HG02678 (cell line): Measurements from ENCODE around the gene FAM53C.
"Not testable (repeated sequence)": the region's sequence is repeated elsewhere in the genome, so short reads cannot be mapped to it uniquely, and the experiment has no call there.

Source experiments
- ATAC-seq: cut with Tn5 transposase; IDR thresholded peaks from one replicate; pipeline ENCODE4 v1.9.1; 2021; ENCODE audit warnings: mild to moderate bottlenecking, moderate library complexity; ENCODE audit not compliant: unreplicated experiment

The FAM53C gene

DNA sequence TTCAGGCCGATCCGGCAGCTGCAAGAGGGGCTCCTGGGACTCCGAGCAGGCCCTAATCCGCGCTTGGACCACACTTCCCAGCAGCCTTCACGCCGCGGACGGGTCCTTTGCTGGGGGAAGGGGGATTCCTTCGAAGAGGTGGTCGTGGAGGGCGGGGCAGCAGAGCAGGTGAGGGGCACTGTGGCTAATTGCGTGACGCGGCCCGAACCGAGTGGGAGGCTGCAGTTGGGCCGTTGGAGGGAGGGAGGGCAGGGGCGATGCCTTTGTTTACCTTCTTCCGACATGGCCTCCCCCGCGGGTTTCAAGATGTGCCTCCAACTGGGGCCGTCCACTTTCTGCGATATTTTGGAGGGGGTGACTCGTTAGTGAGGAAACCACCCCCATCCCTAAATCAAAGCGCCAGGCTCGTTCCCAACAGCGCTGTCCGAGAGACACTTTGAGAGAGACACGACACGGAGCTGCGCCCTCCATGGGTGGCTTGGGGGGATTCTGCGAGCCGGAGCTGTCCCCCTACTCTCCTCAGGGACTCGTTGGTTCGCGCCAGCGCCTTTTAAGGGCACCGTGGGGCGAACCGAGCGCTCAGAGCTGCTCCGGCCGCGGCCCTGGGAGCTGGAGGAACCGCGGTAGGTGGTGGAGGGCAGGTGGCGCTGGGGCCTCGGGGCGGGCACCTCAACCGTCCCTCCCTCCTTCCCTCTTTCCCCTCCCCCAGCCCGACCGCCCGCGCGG lies at the start of gene FAM53C:
FAM53C (plus strand) TSS at position 582 of the 726 bp plus-strand sequence. CDS start 3,070 bp downstream, outside the sequence.
- ATAC-seq = peak; percentile 83

GRCh38 chr5:138289296-138289695 lies 48.8 kb upstream of the FAM53C start:
- ATAC-seq = no peak

GRCh38 chr5:138303372-138303771 lies 34.7 kb upstream of the FAM53C start:
- no peak for ATAC-seq

DNA sequence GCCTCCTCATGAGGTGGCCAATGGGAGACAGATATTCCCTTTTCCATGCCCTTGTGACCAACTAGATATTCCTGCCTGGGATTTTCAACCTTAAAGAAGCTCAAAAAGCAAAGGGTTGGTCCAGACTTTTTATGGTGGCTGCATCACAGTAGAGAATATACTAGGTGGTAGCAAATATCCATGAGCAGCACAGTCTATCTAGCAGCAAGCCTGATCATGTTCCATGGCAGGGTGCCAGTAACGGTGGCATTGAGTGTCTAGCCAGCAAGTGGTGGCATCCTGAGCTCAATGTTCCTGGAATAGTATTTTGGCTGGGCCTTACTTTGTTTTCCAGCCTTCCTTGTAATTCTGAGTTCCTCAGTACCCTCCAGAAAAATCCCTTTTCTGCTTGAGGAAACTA lies 32.3 kb upstream of the FAM53C start:
- no peak for ATAC-seq

DNA sequence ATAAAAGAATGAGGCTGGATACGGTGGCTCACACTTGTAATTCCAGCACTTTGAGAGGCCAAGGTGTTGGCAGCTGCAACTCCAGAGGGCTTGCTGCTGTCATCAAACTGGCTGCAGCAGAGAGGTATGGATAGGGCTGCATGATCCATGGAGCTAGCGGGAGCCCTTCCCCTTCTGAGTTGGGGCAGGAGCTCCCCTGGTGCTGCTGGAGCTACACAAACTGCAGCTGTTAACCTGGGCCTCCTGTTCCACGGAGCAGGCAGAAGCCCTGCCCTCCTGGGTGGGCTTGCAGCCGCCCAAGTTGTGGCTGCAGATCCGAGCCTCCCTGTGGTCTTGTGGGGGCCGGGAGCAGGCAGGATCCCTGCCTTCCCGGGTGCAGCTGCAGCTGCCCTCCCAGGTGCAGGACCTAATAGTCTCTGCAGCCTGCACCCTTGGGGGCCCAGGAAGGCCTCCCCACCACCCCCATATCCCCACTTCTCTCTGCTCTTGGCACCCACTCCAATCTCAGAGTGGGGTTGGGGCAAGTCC lies 22.3 kb upstream of the FAM53C start:
- ATAC-seq = no peak

GRCh38 chr5:138316355-138316754 lies 21.7 kb upstream of the FAM53C start:
- ATAC-seq = no peak

- ATAC-seq = not testable (repeated sequence)
These were observed 19.9 kb upstream of the FAM53C start for GRCh38 chr5:138318211-138318610.

DNA sequence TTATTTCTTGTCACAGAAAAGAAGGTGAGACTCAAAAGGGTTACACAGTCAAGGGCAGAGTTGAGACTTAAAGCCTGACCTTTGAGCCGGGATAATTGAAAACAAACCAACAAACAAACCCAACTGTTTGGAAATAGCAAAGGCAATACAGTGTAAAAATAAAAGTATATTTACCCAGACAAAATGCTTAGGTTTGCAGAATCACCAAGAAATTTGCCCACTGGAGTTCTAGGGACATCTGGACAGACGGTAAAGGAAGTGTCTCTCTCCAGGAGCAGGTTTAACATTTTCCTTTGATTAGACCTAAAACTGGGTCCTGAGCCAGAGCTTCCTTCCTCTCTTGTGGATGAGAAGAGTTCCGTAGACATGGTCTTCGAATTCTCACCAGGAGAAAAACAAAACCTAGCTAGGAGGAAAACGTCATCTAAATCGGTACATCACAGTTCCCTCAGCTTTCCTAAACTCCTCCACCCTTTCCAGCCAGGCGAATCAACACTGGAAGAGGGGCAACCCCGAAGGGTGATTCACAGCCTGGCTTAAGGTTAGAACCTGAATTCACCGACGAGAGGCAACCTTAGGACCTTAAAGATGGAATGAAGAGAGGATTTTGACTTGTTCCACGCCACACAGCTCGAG lies 7.1 kb upstream of the FAM53C start:
- ATAC-seq = no peak

- ATAC-seq = peak; percentile 99
These were observed 6.4 kb upstream of the FAM53C start, which contains the start of gene CDC25C for GRCh38 chr5:138331449-138332368. CDC25C (minus strand) TSS chr5:138331804; CDS start chr5:138331180, 624 bp downstream.

- no peak for ATAC-seq
These were observed 3.1 kb upstream of the FAM53C start for GRCh38 chr5:138334867-138335447.

DNA sequence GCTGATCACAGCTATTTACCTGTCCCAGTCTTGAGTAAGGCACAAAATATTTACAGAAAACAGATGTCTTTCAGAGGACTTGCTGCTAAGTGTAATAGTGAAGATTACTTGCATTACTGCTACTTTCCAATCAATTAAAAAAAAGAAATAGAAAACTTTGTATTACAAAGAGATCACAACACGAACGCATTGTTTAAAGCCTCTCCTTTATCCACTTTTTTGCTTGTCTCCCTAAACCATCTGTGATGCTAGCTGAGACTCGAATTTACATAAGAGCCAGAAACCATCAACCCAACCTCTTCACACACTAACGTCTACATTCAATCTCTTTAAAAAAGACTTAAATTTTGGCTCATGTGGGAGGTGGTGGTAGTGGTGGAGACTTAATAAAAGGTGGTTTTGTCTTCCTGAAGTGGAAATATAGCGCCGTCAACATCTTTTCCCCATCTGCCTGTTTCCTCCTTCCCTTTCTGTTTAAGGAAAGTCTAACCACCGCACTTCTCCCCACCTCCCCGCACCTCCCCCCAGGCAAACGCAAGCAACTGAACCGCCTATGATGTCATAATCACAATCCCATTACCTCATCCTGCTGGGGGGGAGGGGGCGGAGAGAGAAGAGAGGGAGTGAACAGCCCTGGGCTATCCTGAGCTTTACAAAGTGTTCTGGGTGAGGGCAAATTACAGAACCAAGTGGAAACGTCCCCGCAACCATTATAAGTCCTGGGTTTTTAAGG lies 948 bp upstream of the FAM53C start:
- ATAC-seq = peak; percentile 11

GRCh38 chr5:138338411-138339090 lies 485 bp downstream of the FAM53C start:
- no peak for ATAC-seq

DNA sequence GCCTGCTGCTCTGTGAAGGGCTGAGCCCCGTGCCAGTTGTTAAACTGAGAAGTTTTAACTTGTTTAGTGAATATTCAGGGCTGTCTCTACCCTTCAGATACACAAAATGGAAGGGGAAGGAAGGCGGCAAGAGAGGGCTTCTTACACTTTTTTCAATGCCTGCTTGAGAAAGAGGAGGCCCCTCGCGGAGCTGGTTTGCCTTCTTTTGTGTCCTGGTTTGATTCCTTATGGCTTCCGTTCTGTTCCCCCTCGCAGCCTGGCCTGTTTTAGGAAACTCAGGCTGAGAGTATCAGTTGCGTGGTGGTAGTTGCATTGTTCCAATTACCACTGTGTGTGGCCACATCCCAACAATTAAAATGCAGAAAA lies 1.0 kb downstream of the FAM53C start:
- no peak for ATAC-seq

DNA sequence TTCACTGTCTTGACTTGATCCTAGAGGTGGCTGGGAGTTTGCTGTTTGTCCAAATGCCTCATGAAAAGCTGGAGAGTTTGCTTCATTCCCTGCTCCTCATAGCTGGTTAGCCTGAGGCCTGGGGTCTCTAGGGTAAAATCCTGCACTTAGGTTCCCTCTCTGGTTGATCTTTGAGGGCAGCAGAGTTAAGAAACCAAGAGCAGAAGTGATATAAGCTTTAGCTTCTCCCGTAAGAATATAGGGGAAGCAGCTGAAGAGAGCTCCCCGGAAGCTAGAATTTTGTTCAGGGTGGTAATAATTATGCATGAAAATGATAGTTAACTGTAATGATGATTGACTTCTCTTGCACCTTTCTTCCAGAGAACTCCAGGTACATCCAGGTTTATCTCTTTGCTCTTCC lies 1.4 kb downstream of the FAM53C start:
- ATAC-seq = no peak

DNA sequence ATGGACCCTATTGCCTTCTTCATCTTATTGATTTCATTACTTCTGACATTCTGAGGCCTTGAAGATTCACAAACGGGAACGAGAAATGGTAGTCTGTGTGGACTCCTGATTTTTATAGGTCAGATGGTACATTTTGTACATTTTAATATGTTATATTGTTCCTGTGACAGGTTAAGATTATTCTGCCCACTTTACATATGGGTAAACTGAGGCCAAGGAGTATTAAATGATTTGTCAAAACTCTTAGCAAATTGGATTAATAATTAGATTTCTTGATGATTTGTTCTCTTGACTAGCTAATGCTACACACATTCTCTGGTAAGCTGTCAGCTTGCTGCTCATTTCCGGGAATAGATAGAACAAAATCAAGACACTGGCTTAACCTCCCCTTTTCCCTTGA lies 1.9 kb downstream of the FAM53C start:
- no peak for ATAC-seq

GRCh38 chr5:138344887-138345622 lies 7.0 kb downstream of the FAM53C start:
- no peak for ATAC-seq

GRCh38 chr5:138346889-138347288 lies 8.8 kb downstream of the FAM53C start:
- no peak for ATAC-seq

- no peak for ATAC-seq
These were observed 11.9 kb downstream of the FAM53C start for GRCh38 chr5:138349852-138350562.
